ENCODE measurements around the gene PIGQ.

Gene PIGQ

DNA sequence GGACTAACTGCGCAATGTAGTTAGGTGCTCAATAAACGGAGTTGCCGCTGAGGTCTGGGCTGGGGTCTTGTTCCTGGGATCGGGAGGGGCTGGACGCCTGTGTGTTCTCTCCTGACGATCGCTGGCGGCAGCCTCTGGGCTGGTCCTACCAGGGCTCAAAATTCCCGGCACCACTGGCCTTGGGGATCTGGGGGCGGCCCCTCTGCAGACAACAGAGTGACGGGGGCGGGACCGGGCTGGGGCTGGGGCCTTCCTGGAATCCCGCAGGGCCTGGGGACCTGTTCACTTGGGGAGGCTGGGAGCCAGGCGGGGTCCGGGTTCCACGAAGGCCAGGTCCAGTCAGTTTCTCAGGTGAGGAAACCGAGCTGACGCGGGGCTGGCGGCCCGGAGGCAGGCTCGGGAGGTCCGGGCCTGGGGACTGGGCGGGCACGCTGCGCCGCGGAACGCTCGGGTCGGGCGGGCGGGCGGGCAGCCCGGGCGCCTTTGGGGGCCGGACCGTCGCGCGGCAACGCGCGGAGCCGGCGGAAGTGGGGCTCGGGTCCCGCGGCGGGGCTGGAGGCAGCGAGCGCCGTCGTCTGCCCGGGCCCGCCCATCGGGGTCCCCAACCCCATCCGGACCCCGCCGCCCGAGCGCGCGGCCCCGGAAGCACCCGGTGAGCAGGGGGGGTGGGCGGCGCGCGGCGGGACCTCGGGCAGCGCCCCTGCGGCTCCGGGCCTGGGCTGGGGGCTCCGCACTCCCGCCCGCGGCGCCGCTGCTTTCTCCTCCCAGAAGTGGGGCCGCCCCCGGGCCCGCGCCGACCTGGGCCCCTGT, at the start of gene PIGQ:
Gene PIGQ (plus strand): TSS at position 524 of the 810 bp plus-strand sequence. CDS start 4,107 bp downstream, outside the sequence.
- Mint-ChIP-seq H3K9me3 (no peaks in the 10 kb centered on the region), H3K4me3 (peak within 1 kb of the TSS; percentile 78), H3K27ac (peak within 1 kb of the TSS; percentile 90), H3K36me3 (no peaks in the 10 kb centered on the region), H3K4me1 (peaks cover 35% of the 10 kb centered on the region)
- ATAC-seq: peak; percentile 87
- peak; percentile 63 to 83 for DNase-seq (ENCODE audit: low spot score in 2 of 2)

- Mint-ChIP-seq H3K27ac (no peak overlapping the region), H3K9me3 (no peaks in the 10 kb centered on the region), H3K4me3 (no peak overlapping the region), H3K4me1 (peaks cover 29% of the 10 kb centered on the region), H3K36me3 (peaks cover 39% of the 10 kb centered on the region)
- ATAC-seq: no peak
- DNase-seq (ENCODE audit: low spot score in 2 of 2): no peak
Observed at GRCh38 chr16:520847-521246, 48.9 kb upstream of the PIGQ start.

DNA sequence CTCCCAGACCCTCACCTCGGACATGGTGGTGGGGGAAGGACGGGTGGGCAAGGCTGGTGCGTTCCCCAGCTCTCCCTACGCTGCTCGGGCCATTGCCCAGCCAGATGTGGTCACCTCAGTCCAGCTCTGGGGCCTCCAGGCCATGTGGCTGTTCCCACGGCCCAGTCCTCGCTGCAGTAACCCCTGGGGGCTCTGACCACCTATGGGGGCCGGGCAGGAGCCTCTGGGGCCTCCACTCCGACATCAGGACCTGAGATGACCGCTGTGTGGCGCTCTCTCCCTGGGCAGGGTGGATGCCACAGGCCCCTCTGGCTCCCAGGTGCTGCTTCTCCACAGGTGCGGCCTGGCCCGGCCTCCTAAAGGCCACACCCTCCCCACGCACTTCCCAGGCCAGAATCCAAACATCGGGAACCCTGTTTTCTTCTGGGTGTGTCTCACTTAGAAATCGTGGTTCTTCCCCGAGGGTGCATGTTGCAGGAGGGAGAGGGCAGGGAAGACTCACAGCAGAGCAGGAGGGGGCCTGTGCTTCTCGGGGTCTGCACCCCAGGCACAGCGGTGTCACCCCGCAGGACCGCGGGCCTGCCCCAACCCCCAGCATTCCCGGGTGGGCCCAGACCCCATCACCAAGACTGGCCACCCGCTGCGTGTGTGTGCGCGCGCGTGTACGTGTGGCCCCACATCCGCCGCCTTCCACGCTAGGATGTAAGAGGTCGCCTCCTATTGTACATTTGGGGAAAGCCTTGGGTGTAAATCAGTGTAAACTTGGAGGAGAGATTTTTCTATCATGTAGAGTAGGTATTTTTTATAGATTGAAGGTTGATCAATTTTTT, 48.2 kb upstream of the PIGQ start:
- Mint-ChIP-seq H3K27ac (peak overlapping the region; percentile 26), H3K36me3 (peaks cover 39% of the 10 kb centered on the region), H3K4me3 (no peak overlapping the region), H3K4me1 (peaks cover 36% of the 10 kb centered on the region), H3K9me3 (no peaks in the 10 kb centered on the region)
- DNase-seq (ENCODE audit: low spot score in 2 of 2) (no peak), ATAC-seq (no peak)

- no peak for DNase-seq (ENCODE audit: low spot score in 2 of 2)
- Mint-ChIP-seq H3K4me3 (no peak overlapping the region), H3K4me1 (peaks cover 39% of the 10 kb centered on the region), H3K9me3 (no peaks in the 10 kb centered on the region), H3K36me3 (peaks cover 36% of the 10 kb centered on the region), H3K27ac (peak overlapping the region; percentile 70)
- ATAC-seq: no peak
Observed at GRCh38 chr16:522320-523096, 47.3 kb upstream of the PIGQ start.

DNA sequence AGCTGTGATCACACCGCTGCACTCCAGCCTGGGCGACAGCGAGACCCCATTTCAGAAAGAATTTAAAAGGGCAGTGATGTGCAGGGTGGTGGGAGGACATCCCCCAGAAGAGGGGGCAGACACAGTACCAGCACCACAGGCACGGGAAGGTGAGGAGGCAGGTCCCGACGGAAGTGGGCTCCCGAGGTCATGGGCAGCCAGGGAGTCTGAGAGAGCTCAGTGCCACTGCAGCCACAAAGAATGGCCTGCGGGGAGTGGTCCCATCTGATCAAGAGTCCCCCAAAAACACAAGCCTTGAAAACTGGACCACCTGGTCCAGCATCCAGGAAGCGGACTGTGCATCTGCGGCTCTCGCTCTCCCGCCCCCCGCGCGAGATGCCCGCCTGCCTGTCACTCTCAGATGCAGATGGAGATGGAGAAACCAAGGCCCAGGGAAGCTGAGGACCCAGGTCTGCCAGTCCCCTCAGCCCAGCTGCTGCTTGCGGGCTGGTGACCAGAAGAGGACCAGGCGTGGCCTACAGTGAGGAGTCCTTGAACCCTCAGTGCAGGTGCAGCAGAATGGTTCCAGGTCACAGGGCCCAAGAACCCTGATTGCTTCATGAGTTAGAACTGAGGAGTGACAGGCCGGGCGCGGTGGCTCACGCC, 46.5 kb upstream of the PIGQ start:
- Mint-ChIP-seq H3K36me3 (peaks cover 36% of the 10 kb centered on the region), H3K9me3 (no peaks in the 10 kb centered on the region), H3K27ac (peak overlapping the region; percentile 98), H3K4me3 (peak overlapping the region; percentile 76), H3K4me1 (peaks cover 39% of the 10 kb centered on the region)
- no peak for ATAC-seq
- no peak for DNase-seq (ENCODE audit: low spot score in 2 of 2)

- peaks cover 47% of the 10 kb centered on the region for H3K4me1 Mint-ChIP-seq
- ATAC-seq (no peak), DNase-seq (ENCODE audit: low spot score in 2 of 2) (no peak)
- H3K27ac Mint-ChIP-seq: peak overlapping the region; percentile 98
- H3K36me3 Mint-ChIP-seq: peaks cover 42% of the 10 kb centered on the region
- H3K9me3 Mint-ChIP-seq: no peaks in the 10 kb centered on the region
- peak overlapping the region; percentile 76 for H3K4me3 Mint-ChIP-seq
Observed at GRCh38 chr16:524274-525040, 45.3 kb upstream of the PIGQ start.

GRCh38 chr16:525123-525519, 44.6 kb upstream of the PIGQ start:
- Mint-ChIP-seq H3K9me3 (no peaks in the 10 kb centered on the region), H3K27ac (peak overlapping the region; percentile 98), H3K36me3 (peaks cover 49% of the 10 kb centered on the region), H3K4me1 (peaks cover 51% of the 10 kb centered on the region), H3K4me3 (peak overlapping the region; percentile 76)
- no peak for DNase-seq (ENCODE audit: low spot score in 2 of 2)
- no peak for ATAC-seq

DNA sequence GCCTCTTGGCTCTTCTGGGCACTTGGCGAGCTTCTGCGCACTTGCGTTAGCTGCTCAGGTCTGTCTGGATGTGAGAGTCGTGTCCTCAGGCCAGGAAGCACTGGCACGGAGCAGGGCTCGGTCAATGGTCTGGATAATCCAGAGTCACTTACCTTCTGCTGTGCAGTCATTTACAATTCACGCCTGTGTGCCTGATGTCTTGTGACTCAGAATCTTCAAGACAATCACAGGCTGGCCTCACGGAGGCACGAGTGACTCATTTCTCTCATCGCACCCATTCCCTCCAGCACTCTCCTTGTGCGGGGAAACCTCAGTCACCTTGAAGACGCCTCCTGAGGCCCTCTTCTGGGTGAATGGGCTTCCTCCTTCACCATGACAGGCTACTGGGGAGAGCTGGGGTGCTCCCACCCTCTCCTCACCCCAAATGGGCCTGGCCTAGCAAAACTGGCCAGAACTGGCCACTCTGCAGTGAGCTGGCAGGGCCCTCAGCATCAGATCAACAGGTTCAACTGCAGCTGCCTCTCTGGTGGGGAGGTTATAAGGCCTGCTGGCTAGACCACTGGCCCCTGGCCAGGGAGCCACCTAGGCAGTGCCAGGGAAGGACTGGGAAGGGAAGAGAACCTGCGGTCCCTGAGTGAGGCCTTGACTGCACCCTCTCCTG, 44.1 kb upstream of the PIGQ start:
- Mint-ChIP-seq H3K4me1 (peaks cover 56% of the 10 kb centered on the region), H3K4me3 (peak overlapping the region; percentile 76), H3K27ac (peak overlapping the region; percentile 98), H3K9me3 (no peaks in the 10 kb centered on the region), H3K36me3 (peaks cover 49% of the 10 kb centered on the region)
- ATAC-seq (peak; percentile 77), DNase-seq (ENCODE audit: low spot score in 2 of 2) (peak; percentile 59 to 88)

GRCh38 chr16:526181-527014, 43.4 kb upstream of the PIGQ start:
- ATAC-seq (no peak), DNase-seq (ENCODE audit: low spot score in 2 of 2) (peak in 1 of 2 donors; percentile 30)
- Mint-ChIP-seq H3K4me3 (peak overlapping the region; percentile 76), H3K4me1 (peaks cover 56% of the 10 kb centered on the region), H3K36me3 (peaks cover 49% of the 10 kb centered on the region), H3K9me3 (no peaks in the 10 kb centered on the region), H3K27ac (peak overlapping the region; percentile 98)

- DNase-seq (ENCODE audit: low spot score in 2 of 2) (peak; percentile 91 to 97), ATAC-seq (peak; percentile 83)
- peak within 1 kb of the TSS; percentile 89 for H3K4me3 Mint-ChIP-seq
- peaks cover 55% of the 10 kb centered on the region for H3K36me3 Mint-ChIP-seq
- no peaks in the 10 kb centered on the region for H3K9me3 Mint-ChIP-seq
- peaks cover 56% of the 10 kb centered on the region for H3K4me1 Mint-ChIP-seq
- peak within 1 kb of the TSS; percentile 98 for H3K27ac Mint-ChIP-seq
Observed at GRCh38 chr16:527015-527903, 42.5 kb upstream of the PIGQ start, which contains the start of gene CAPN15. Gene CAPN15 (plus strand): TSS chr16:527712. CDS start chr16:546839, 19,127 bp downstream.

- peak; percentile 2 for ATAC-seq
- Mint-ChIP-seq H3K4me1 (peaks cover 50% of the 10 kb centered on the region), H3K4me3 (peak overlapping the region; percentile 89), H3K9me3 (no peaks in the 10 kb centered on the region), H3K36me3 (peaks cover 57% of the 10 kb centered on the region), H3K27ac (peak overlapping the region; percentile 95)
- DNase-seq (ENCODE audit: low spot score in 2 of 2): peak; percentile 39 to 79
Observed at GRCh38 chr16:528111-529011, 41.4 kb upstream of the PIGQ start.
